WTC11 (cell line): ENCODE measurements around the gene MAP7D3. TPM values are rescaled to one million over a fixed set of nuclear protein-coding genes. Genes with fewer than 3 reads are reported as not detected.

Experiments used
- ATAC-seq: fragments of 200-7000 bp; cut with Tn5 transposase; 2 replicates; pipeline ENCODE4 v1.10.0; 2021; ENCODE audit warnings: mild to moderate bottlenecking, moderate library complexity
- CTCF ChIA-PET: fragments of 300-600 bp; sonication (Branson Sonifier 250); formaldehyde crosslinking; loops from one replicate; lab custom pipeline; 2021; ENCODE audit warnings: antibody characterized with exemption; lab: Charles Lee
- POLR2A ChIA-PET: fragments of 350-600 bp; sonication (Branson Sonifier 250); formaldehyde crosslinking; loops from one replicate; lab custom pipeline; 2021; ENCODE audit warnings: antibody characterized with exemption; lab: Charles Lee
- DNase-seq: peaks from one replicate; pipeline ENCODE4 v3.0.0; 2021; ENCODE audit warnings: low spot score
- H3K27ac Mint-ChIP-seq: 2 replicates; pipeline ENCODE4 v1.8.0; 2021; ENCODE audit warnings: mixed read lengths
- H3K27me3 Mint-ChIP-seq: 2 replicates; pipeline ENCODE4 v1.8.0; 2021; ENCODE audit warnings: low read depth, mild to moderate bottlenecking, moderate library complexity, mixed read lengths
- H3K36me3 Mint-ChIP-seq: 2 replicates; pipeline ENCODE4 v1.8.0; 2021; ENCODE audit warnings: mixed read lengths
- H3K4me1 Mint-ChIP-seq: 2 replicates; pipeline ENCODE4 v1.8.0; 2022; ENCODE audit warnings: mixed read lengths
- H3K4me3 Mint-ChIP-seq: 2 replicates; pipeline ENCODE4 v1.8.0; 2021; ENCODE audit warnings: mild to moderate bottlenecking, moderate library complexity, mixed read lengths
- H3K9me3 Mint-ChIP-seq: 2 replicates; pipeline ENCODE4 v1.8.0; 2021; ENCODE audit warnings: mixed read lengths
- CREB1 ChIP-seq: sonication (generic); formaldehyde crosslinking; IDR thresholded peaks from 2 replicates; pipeline ENCODE4 v1.8.0; 2023; ENCODE audit warnings: mild to moderate bottlenecking, missing genetic modification reagents
- CREM ChIP-seq: sonication (generic); formaldehyde crosslinking; IDR thresholded peaks from 2 replicates; pipeline ENCODE4 v1.8.1; 2022; ENCODE audit warnings: mild to moderate bottlenecking, missing genetic modification reagents, moderate library complexity
- ESRRA ChIP-seq: sonication (generic); formaldehyde crosslinking; IDR thresholded peaks from 2 replicates; pipeline ENCODE4 v1.8.1; 2022; ENCODE audit warnings: mild to moderate bottlenecking, missing genetic modification reagents, borderline replicate concordance
- ETV6 ChIP-seq: sonication (generic); formaldehyde crosslinking; IDR thresholded peaks from 2 replicates; pipeline ENCODE4 v1.8.1; 2022; ENCODE audit warnings: mild to moderate bottlenecking, missing genetic modification reagents
- FOXK1 ChIP-seq: sonication (generic); formaldehyde crosslinking; IDR thresholded peaks from 2 replicates; pipeline ENCODE4 v1.8.0; 2022; ENCODE audit warnings: mild to moderate bottlenecking, moderate library complexity, missing genetic modification reagents
- GTF2I ChIP-seq: fragments of 250-450 bp; sonication (Bioruptor Pico); conservative IDR thresholded peaks from 2 replicates; pipeline ENCODE4 v1.4.0; 2021; ENCODE audit warnings: mild to moderate bottlenecking
- MXD4 ChIP-seq: fragments of 250-450 bp; sonication (Bioruptor Pico); IDR thresholded peaks from 2 replicates; pipeline ENCODE4 v1.8.0; 2021; ENCODE audit warnings: mild to moderate bottlenecking, moderate library complexity, borderline replicate concordance
- NFATC4 ChIP-seq: fragments of 250-450 bp; sonication (Bioruptor Pico); IDR thresholded peaks from 2 replicates; pipeline ENCODE4 v1.9.0; 2021; ENCODE audit warnings: mild to moderate bottlenecking
- RELA ChIP-seq: sonication (generic); formaldehyde crosslinking; IDR thresholded peaks from 2 replicates; pipeline ENCODE4 v1.8.1; 2022; ENCODE audit warnings: missing genetic modification reagents, mild to moderate bottlenecking, borderline replicate concordance
- SMAD4 ChIP-seq: sonication (generic); formaldehyde crosslinking; IDR thresholded peaks from 2 replicates; pipeline ENCODE4 v1.8.0; 2022; ENCODE audit warnings: mild to moderate bottlenecking, missing genetic modification reagents
- SOX15 ChIP-seq: fragments of 250-450 bp; sonication (Bioruptor Pico); IDR thresholded peaks from 2 replicates; pipeline ENCODE4 v1.9.0; 2021; ENCODE audit warnings: mild to moderate bottlenecking
- TEAD4 ChIP-seq: sonication (generic); formaldehyde crosslinking; IDR thresholded peaks from 2 replicates; pipeline ENCODE4 v1.8.0; 2022; ENCODE audit warnings: mild to moderate bottlenecking, missing genetic modification reagents
- TP53 ChIP-seq: sonication (generic); formaldehyde crosslinking; IDR thresholded peaks from 2 replicates; pipeline ENCODE4 v1.8.1; 2023; ENCODE audit warnings: mild to moderate bottlenecking, missing genetic modification reagents
- ZNF219 ChIP-seq: sonication (generic); formaldehyde crosslinking; IDR thresholded peaks from 2 replicates; pipeline ENCODE4 v1.8.0; 2023; ENCODE audit warnings: missing genetic modification reagents, mild to moderate bottlenecking, borderline replicate concordance
- total RNA-seq: library from RNA; stranded (reverse); gene quantifications from 3 replicates; pipeline ENCODE4 v1.2.3, GENCODE V29; 2021
- TF ChIP-seq, protein P1 (sequence below): sonication (generic); formaldehyde crosslinking; IDR thresholded peaks from 2 replicates; pipeline ENCODE4 v1.8.1; 2023; ENCODE audit warnings: mild to moderate bottlenecking, missing genetic modification reagents
- TF ChIP-seq, protein P2 (sequence below): sonication (generic); formaldehyde crosslinking; IDR thresholded peaks from 2 replicates; pipeline ENCODE4 v1.8.0; 2022; ENCODE audit warnings: mild to moderate bottlenecking, missing genetic modification reagents
- TF ChIP-seq, protein P3 (sequence below): sonication (generic); formaldehyde crosslinking; IDR thresholded peaks from 2 replicates; pipeline ENCODE4 v1.8.0; 2022; ENCODE audit warnings: mild to moderate bottlenecking, missing genetic modification reagents
- TF ChIP-seq, protein P4 (sequence below): sonication (generic); formaldehyde crosslinking; conservative IDR thresholded peaks from 2 replicates; pipeline ENCODE4 v1.8.1; 2023; ENCODE audit warnings: mild to moderate bottlenecking, low read depth, missing genetic modification reagents, moderate library complexity
- TF ChIP-seq, protein P5 (sequence below): sonication (generic); formaldehyde crosslinking; IDR thresholded peaks from 2 replicates; pipeline ENCODE4 v1.8.0; 2022; ENCODE audit warnings: missing genetic modification reagents
- TF ChIP-seq, protein P6 (sequence below): fragments of 200-600 bp; IDR thresholded peaks from 2 replicates; pipeline ENCODE4 v1.8.0; 2022; ENCODE audit warnings: antibody characterized with exemption

MAP7D3 gene
- total RNA-seq, 1 experiment from 2014 or later, result 12.3 TPM

DNA sequence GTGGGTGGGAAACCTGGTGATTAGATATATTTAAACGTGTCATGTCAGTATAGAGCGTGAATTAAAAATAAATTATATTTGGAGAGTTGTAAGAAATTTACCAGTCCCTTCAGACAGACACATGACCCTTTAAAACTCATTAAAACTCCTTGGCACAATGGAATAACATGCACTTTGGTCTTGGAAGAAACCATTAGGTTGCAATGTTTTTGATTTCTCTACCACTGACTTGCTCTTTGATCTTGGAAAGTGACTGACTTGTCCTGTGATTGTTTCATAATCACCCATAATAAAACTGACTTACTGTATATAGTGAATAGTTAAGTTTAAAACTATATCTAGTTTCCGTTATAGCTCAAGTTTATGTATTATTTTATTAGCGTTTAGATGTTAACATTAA lies 68.0 kb downstream of the MAP7D3 start:
- POLR2A ChIA-PET, result interaction anchor here (0.7 kb wide), 1 partner anchor 323 kb away, joined by 4 read pairs; no protein-coding TSS in a partner anchor
- no peaks in the 10 kb centered on the region for H3K4me1 Mint-ChIP-seq
- ATAC-seq (no peak), DNase-seq (no peak)
- H3K27ac Mint-ChIP-seq, result no peak overlapping the region
- CTCF ChIA-PET, result no interaction called here
- TF ChIP-seq, protein P1, sequence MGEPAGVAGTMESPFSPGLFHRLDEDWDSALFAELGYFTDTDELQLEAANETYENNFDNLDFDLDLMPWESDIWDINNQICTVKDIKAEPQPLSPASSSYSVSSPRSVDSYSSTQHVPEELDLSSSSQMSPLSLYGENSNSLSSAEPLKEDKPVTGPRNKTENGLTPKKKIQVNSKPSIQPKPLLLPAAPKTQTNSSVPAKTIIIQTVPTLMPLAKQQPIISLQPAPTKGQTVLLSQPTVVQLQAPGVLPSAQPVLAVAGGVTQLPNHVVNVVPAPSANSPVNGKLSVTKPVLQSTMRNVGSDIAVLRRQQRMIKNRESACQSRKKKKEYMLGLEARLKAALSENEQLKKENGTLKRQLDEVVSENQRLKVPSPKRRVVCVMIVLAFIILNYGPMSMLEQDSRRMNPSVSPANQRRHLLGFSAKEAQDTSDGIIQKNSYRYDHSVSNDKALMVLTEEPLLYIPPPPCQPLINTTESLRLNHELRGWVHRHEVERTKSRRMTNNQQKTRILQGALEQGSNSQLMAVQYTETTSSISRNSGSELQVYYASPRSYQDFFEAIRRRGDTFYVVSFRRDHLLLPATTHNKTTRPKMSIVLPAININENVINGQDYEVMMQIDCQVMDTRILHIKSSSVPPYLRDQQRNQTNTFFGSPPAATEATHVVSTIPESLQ (CRISPR knock-in tag), result no peak
- no peak for TF ChIP-seq TEAD4 (CRISPR knock-in tag)
- TF ChIP-seq MXD4 (CRISPR knock-in tag), result no peak
- TF ChIP-seq ESRRA (CRISPR knock-in tag), result no peak
- TF ChIP-seq NFATC4 (CRISPR knock-in tag), result no peak
- no peak for TF ChIP-seq ZNF219 (CRISPR knock-in tag)
- TF ChIP-seq, protein P2, sequence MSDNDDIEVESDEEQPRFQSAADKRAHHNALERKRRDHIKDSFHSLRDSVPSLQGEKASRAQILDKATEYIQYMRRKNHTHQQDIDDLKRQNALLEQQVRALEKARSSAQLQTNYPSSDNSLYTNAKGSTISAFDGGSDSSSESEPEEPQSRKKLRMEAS (CRISPR knock-in tag), result no peak
- no peak for TF ChIP-seq CREM
- TF ChIP-seq, protein P3, sequence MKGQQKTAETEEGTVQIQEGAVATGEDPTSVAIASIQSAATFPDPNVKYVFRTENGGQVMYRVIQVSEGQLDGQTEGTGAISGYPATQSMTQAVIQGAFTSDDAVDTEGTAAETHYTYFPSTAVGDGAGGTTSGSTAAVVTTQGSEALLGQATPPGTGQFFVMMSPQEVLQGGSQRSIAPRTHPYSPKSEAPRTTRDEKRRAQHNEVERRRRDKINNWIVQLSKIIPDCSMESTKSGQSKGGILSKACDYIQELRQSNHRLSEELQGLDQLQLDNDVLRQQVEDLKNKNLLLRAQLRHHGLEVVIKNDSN (CRISPR knock-in tag), result no peak
- TF ChIP-seq, protein P4, sequence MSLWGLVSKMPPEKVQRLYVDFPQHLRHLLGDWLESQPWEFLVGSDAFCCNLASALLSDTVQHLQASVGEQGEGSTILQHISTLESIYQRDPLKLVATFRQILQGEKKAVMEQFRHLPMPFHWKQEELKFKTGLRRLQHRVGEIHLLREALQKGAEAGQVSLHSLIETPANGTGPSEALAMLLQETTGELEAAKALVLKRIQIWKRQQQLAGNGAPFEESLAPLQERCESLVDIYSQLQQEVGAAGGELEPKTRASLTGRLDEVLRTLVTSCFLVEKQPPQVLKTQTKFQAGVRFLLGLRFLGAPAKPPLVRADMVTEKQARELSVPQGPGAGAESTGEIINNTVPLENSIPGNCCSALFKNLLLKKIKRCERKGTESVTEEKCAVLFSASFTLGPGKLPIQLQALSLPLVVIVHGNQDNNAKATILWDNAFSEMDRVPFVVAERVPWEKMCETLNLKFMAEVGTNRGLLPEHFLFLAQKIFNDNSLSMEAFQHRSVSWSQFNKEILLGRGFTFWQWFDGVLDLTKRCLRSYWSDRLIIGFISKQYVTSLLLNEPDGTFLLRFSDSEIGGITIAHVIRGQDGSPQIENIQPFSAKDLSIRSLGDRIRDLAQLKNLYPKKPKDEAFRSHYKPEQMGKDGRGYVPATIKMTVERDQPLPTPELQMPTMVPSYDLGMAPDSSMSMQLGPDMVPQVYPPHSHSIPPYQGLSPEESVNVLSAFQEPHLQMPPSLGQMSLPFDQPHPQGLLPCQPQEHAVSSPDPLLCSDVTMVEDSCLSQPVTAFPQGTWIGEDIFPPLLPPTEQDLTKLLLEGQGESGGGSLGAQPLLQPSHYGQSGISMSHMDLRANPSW (CRISPR knock-in tag), result no peak
- TF ChIP-seq SOX15, result no peak
- TF ChIP-seq CREB1 (CRISPR knock-in tag), result no peak
- no peak for TF ChIP-seq TP53 (CRISPR knock-in tag)
- no peak for TF ChIP-seq RELA (CRISPR knock-in tag)
- TF ChIP-seq, protein P5, sequence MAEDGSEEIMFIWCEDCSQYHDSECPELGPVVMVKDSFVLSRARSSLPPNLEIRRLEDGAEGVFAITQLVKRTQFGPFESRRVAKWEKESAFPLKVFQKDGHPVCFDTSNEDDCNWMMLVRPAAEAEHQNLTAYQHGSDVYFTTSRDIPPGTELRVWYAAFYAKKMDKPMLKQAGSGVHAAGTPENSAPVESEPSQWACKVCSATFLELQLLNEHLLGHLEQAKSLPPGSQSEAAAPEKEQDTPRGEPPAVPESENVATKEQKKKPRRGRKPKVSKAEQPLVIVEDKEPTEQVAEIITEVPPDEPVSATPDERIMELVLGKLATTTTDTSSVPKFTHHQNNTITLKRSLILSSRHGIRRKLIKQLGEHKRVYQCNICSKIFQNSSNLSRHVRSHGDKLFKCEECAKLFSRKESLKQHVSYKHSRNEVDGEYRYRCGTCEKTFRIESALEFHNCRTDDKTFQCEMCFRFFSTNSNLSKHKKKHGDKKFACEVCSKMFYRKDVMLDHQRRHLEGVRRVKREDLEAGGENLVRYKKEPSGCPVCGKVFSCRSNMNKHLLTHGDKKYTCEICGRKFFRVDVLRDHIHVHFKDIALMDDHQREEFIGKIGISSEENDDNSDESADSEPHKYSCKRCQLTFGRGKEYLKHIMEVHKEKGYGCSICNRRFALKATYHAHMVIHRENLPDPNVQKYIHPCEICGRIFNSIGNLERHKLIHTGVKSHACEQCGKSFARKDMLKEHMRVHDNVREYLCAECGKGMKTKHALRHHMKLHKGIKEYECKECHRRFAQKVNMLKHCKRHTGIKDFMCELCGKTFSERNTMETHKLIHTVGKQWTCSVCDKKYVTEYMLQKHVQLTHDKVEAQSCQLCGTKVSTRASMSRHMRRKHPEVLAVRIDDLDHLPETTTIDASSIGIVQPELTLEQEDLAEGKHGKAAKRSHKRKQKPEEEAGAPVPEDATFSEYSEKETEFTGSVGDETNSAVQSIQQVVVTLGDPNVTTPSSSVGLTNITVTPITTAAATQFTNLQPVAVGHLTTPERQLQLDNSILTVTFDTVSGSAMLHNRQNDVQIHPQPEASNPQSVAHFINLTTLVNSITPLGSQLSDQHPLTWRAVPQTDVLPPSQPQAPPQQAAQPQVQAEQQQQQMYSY, result no peak
- TF ChIP-seq GTF2I (CRISPR knock-in tag), result no peak
- TF ChIP-seq, protein P6, sequence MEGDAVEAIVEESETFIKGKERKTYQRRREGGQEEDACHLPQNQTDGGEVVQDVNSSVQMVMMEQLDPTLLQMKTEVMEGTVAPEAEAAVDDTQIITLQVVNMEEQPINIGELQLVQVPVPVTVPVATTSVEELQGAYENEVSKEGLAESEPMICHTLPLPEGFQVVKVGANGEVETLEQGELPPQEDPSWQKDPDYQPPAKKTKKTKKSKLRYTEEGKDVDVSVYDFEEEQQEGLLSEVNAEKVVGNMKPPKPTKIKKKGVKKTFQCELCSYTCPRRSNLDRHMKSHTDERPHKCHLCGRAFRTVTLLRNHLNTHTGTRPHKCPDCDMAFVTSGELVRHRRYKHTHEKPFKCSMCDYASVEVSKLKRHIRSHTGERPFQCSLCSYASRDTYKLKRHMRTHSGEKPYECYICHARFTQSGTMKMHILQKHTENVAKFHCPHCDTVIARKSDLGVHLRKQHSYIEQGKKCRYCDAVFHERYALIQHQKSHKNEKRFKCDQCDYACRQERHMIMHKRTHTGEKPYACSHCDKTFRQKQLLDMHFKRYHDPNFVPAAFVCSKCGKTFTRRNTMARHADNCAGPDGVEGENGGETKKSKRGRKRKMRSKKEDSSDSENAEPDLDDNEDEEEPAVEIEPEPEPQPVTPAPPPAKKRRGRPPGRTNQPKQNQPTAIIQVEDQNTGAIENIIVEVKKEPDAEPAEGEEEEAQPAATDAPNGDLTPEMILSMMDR, result no peak
- TF ChIP-seq SMAD4 (CRISPR knock-in tag), result no peak
- TF ChIP-seq FOXK1 (CRISPR knock-in tag), result no peak
- TF ChIP-seq ETV6 (CRISPR knock-in tag), result no peak
- no peaks in the 10 kb centered on the region for H3K9me3 Mint-ChIP-seq
- no peaks in the 10 kb centered on the region for H3K27me3 Mint-ChIP-seq
- H3K36me3 Mint-ChIP-seq, result no peaks in the 10 kb centered on the region
- no peak overlapping the region for H3K4me3 Mint-ChIP-seq
